ENCODE measurements around the gene EVX2.

- no peak for TF ChIP-seq CTCF (conservative IDR thresholded peaks at IDR 0.05; ENCODE audit: low read depth, low read length)
- no peak for TF ChIP-seq EZH2phosphoT487 (IDR thresholded peaks at IDR 0.05; ENCODE audit: borderline replicate concordance, low read length)
Observed at GRCh38 chr2:176133389-176133788, 49.6 kb upstream of the EVX2 start.

Measured in PC-3 (cell line).